NCI-H345 treated with DMSO at 0.1 percent for 48 hours (cell line): ENCODE measurements around the gene BAG3.

ENCODE experiments used
- DNase-seq: peaks from one replicate; lab custom pipeline; 2025; ENCODE audit not compliant: unreplicated experiment; lab: John Stamatoyannopoulos, UW

BAG3 gene

GRCh38 chr10:119725828-119726675 lies 74.9 kb downstream of the BAG3 start, which contains the start of gene INPP5F:
INPP5F (plus strand) TSS chr10:119726050; CDS start chr10:119726263, 213 bp downstream.
- peak; percentile 85 for DNase-seq

GRCh38 chr10:119726676-119727261 lies 75.6 kb downstream of the BAG3 start:
- no peak for DNase-seq
